Fibroblast of villous mesenchyme (primary cell): ENCODE data around the gene HIP1R. TPM values are rescaled to one million over a fixed set of nuclear protein-coding genes. Genes with fewer than 3 reads are reported as not detected.
A peak's percentile ranks its signal among the peaks of the same experiment; 100 is the strongest.

Experiments
- DNase-seq: peaks from one replicate; pipeline ENCODE4 v3.0.0-alpha.2; 2010; ENCODE audit warnings: low read depth
- H3K4me3 ChIP-seq: 2 replicates; pipeline ENCODE4 v1.5.1; 2011; ENCODE audit warnings: low read depth, mild to moderate bottlenecking, low read length
- total RNA-seq: library from RNA; depleted of rRNA; stranded (reverse); fragments of >200 nt; gene quantifications from 2 replicates; pipeline ENCODE4 v1.2.3, GENCODE V29; 2012
- TF ChIP-seq, protein P1 (sequence below): IDR thresholded peaks from 2 replicates; pipeline ENCODE4 v1.5.1; 2012; ENCODE audit warnings: low read depth, mild to moderate bottlenecking, low read length; ENCODE audit not compliant: insufficient read depth

The HIP1R gene, protein sequence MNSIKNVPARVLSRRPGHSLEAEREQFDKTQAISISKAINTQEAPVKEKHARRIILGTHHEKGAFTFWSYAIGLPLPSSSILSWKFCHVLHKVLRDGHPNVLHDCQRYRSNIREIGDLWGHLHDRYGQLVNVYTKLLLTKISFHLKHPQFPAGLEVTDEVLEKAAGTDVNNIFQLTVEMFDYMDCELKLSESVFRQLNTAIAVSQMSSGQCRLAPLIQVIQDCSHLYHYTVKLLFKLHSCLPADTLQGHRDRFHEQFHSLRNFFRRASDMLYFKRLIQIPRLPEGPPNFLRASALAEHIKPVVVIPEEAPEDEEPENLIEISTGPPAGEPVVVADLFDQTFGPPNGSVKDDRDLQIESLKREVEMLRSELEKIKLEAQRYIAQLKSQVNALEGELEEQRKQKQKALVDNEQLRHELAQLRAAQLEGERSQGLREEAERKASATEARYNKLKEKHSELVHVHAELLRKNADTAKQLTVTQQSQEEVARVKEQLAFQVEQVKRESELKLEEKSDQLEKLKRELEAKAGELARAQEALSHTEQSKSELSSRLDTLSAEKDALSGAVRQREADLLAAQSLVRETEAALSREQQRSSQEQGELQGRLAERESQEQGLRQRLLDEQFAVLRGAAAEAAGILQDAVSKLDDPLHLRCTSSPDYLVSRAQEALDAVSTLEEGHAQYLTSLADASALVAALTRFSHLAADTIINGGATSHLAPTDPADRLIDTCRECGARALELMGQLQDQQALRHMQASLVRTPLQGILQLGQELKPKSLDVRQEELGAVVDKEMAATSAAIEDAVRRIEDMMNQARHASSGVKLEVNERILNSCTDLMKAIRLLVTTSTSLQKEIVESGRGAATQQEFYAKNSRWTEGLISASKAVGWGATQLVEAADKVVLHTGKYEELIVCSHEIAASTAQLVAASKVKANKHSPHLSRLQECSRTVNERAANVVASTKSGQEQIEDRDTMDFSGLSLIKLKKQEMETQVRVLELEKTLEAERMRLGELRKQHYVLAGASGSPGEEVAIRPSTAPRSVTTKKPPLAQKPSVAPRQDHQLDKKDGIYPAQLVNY
- total RNA-seq = 11.2 and 11.9 TPM in 2 replicates

DNA sequence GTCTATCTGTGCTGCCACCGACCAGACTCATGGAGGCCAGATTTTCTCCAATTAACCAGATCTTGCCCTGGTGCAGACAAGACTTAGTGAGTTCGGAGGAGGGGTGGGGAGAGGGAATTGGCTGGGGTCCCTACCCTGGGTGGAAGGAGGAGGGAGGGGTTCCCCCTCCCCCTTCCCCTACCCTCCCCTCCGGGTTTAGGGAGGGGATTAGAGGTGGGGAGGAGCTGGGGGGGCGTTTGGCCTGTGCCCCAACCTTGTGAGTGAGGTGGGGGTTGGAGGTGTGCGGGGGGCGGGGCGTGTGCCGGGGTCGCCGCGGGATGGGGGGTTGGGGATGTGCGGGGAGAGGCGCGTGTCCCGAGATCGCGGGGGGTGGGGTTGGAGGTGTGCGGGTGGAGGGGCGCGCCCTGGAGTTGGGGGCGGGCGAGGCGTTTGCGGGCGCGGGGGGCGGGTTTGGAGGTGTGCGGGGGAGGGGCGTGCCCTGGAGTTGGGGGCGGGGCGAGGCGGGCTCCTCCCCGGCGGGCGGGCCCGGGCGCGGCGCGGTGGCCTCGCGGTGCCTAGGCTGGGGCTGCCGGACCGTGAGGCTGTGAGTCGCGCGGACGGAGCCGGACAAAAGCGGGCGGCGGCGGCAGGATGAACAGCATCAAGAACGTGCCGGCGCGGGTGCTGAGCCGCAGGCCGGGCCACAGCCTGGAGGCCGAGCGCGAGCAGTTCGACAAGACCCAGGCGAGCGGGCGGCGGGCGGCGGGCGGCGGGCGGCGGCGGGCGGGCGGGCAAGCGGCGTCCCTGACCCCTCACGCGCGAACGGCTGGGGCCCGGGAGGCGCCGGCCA is at the start of gene HIP1R:
Gene HIP1R (plus strand): TSS at position 537 of the 829 bp plus-strand sequence. CDS start 94 bp downstream, at position 631.
- TF ChIP-seq, protein P1, sequence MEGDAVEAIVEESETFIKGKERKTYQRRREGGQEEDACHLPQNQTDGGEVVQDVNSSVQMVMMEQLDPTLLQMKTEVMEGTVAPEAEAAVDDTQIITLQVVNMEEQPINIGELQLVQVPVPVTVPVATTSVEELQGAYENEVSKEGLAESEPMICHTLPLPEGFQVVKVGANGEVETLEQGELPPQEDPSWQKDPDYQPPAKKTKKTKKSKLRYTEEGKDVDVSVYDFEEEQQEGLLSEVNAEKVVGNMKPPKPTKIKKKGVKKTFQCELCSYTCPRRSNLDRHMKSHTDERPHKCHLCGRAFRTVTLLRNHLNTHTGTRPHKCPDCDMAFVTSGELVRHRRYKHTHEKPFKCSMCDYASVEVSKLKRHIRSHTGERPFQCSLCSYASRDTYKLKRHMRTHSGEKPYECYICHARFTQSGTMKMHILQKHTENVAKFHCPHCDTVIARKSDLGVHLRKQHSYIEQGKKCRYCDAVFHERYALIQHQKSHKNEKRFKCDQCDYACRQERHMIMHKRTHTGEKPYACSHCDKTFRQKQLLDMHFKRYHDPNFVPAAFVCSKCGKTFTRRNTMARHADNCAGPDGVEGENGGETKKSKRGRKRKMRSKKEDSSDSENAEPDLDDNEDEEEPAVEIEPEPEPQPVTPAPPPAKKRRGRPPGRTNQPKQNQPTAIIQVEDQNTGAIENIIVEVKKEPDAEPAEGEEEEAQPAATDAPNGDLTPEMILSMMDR = no peak

DNA sequence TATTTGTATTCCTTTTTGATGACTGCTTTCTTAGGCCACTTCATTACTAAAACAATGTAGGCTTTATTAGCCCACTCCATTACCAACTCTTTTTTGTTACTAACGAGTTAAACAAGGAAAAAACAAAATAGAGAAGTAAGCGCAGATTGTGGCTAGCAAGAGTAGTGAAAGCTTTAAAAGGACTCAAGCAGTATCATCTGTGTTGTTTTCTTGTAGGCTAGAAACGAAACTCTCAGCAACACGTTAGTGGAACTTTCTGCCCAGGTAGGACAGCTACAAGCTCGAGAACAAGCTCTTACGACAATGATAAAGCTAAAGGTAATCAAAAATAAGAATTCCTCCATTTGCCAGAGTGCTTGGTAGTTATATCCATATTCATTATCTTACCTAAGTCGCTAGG is 49.8 kb upstream of the HIP1R start:
- no peak overlapping the region for H3K4me3 ChIP-seq
- TF ChIP-seq, protein P1 = no peak
- DNase-seq = no peak

More for the DNA sequence above, at the start of gene HIP1R:
- peak; percentile 16 for DNase-seq
- H3K4me3 ChIP-seq = peak within 1 kb of the TSS; percentile 64

DNA sequence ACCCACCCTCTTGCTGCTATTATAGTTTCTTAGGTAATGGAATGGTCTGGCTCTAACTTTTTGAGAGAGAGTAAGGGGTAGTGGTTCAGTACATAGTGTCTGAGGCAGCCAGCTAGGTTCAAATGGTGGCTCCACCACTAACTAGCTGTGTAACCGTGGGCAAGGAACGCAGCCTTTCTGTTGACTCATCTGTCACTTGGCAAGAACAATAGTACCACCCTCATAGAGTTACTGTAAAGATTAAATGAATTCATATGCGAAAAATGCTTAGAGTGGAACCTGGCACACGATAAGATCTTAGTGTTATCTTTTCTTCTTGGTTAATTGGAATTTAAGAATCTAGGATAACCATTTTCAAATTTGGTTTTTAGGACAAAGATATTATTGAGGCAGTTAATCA is 46.9 kb upstream of the HIP1R start:
- TF ChIP-seq, protein P1 = no peak
- no peak overlapping the region for H3K4me3 ChIP-seq
- DNase-seq = no peak

DNA sequence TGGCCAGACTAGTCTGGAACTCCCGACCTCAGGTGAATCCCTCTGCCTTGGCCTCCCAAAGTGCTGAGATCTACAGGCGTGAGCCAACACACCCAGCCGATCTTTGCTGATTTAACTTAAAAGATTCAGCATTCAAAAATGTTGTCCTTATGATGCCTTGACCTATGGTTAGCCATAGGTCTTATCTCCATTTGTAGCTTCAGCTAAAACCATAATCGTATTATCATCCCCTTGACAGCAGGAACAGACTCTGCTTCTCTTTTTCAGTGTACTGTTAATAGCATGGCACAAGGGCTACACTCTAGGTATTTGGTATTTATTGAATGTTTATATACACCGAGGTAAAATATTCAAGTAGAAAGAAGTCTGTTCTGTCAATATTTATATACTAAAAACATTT is 45.6 kb upstream of the HIP1R start:
- TF ChIP-seq, protein P1 = no peak

DNA sequence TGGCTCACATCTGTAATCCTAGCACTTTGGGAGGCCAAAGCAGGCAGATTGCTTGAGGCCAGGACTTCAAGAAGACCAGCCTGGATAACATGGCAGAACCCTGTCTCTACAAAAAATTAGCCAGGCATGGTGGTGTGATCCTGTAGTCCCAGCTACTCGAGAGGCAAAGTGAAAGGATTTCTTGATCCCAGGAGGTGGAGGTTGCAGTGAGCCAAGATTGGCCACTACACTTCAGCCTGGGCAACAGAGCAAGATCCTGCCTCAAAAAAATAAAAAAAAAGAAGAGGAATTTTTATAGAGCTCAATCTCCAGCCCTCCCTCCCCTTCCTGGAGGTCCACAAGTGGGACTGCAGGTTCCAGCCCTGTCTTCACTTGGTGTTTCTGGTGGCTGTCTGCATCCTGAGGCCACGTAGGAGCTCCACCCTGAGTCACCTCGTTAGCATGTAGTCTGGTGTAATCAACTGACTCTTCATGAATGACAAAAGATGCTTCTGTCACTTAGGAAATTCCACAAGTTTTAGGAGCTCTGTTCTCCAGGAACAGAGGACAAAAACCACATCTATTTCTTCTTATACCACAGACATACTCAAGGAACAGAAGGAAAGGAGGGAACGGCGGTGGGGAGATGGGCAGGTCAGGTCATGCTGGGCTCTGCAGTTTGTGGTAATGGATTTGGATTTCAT is 44.7 kb upstream of the HIP1R start:
- TF ChIP-seq, protein P1 = no peak
- peak; percentile 7 for DNase-seq
- no peak overlapping the region for H3K4me3 ChIP-seq

More for the DNA sequence above, 45.6 kb upstream of the HIP1R start:
- DNase-seq = no peak
- H3K4me3 ChIP-seq = no peak overlapping the region
